ENCODE results near the gene FRMPD3. TPM values are rescaled to one million over a fixed set of nuclear protein-coding genes. Genes with fewer than 3 reads are reported as not detected.

FRMPD3 gene
- total RNA-seq, 2 experiments from 2014 or later: not detected

GRCh38 chrX:107496786-107497185, 47.3 kb downstream of the FRMPD3 start:
- no peak overlapping the region for H3K4me3 Mint-ChIP-seq
- ChIA-PET POLR2A (no interaction called here), CTCF (no interaction called here)
- no peaks in the 10 kb centered on the region for H3K27me3 Mint-ChIP-seq
- no peaks in the 10 kb centered on the region for H3K36me3 Mint-ChIP-seq (ENCODE audit: low read depth)
- no peaks in the 10 kb centered on the region for H3K9me3 Mint-ChIP-seq
- no peak overlapping the region for H3K27ac Mint-ChIP-seq
- H3K4me1 Mint-ChIP-seq: no peaks in the 10 kb centered on the region
- no peak for DNase-seq

Other genes starting within 250 kb of the FRMPD3 start
- 1 to 10 TPM; 2.3 to 2.5 TPM for gene NUP62CL, start 243.2 kb upstream of the FRMPD3 start, total RNA-seq
- not detected for gene DNAAF6, start 243.0 kb upstream of the FRMPD3 start, total RNA-seq
- 10 to 100 TPM; 67.4 to 70.2 TPM for gene PRPS1, start 178.9 kb downstream of the FRMPD3 start, total RNA-seq